ENCODE data around the gene RNF223.

GRCh38 chr1:1099506-1100183, 25.5 kb upstream of the RNF223 start:
- TF ChIP-seq POLR2A (IDR thresholded peaks at IDR 0.05) (no peak), CTCF (IDR thresholded peaks at IDR 0.05 in 8 of 11, conservative IDR thresholded peaks at IDR 0.05 in 3 of 11) (no peak)

All from spleen (tissue), 7 donors.